Measurements from ENCODE around the gene OR2T11.
"Not testable (repeated sequence)": the region's sequence is repeated elsewhere in the genome, so short reads cannot be mapped to it uniquely, and the experiment has no call there.

OR2T11 gene, protein sequence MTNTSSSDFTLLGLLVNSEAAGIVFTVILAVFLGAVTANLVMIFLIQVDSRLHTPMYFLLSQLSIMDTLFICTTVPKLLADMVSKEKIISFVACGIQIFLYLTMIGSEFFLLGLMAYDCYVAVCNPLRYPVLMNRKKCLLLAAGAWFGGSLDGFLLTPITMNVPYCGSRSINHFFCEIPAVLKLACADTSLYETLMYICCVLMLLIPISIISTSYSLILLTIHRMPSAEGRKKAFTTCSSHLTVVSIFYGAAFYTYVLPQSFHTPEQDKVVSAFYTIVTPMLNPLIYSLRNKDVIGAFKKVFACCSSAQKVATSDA

DNA sequence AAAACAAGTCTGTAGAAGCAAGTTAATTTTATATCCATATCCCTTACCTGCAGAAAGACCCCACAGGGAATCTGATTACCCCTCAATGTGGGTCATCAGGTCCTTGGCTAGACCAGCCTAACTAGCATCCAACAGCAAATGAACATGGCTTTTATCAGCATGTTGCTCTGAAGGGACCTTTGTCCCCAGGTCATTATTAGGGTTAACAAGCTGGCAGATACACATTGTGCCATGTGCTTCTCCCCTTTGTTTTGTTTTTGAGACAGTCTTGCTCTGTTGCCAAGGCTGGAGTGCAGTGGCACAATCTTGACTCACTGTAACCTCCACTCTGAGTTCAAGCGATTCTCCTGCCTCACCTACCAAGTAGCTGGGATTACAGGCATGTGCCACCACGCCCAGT is at the start of gene OR2T11:
Gene OR2T11 (minus strand): TSS at position 101 of the 400 bp plus-strand sequence. CDS start 7,963 bp downstream, outside the sequence.
- DNase-seq (ENCODE audit: low spot score): not testable (repeated sequence)

DNA sequence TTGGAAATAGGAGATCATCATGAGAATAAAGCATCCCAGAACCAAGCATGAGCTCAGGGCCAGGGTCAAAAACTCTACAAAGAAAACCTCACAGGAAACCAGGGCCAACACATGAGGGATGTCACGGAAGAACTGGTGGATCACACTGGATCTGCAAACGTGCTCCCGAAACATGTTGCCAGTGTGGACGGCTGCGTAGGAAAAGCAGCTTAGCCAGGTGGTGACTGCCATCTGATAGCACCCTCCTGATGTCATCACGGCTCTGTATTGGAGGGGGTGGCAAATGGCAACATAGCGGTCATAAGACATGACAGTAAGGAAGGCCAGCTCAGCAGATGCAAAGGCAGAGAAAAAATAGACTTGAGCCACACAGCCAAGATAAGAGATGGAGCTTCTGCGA is 46.8 kb upstream of the OR2T11 start:
- no peak for DNase-seq (ENCODE audit: low spot score)

DNA sequence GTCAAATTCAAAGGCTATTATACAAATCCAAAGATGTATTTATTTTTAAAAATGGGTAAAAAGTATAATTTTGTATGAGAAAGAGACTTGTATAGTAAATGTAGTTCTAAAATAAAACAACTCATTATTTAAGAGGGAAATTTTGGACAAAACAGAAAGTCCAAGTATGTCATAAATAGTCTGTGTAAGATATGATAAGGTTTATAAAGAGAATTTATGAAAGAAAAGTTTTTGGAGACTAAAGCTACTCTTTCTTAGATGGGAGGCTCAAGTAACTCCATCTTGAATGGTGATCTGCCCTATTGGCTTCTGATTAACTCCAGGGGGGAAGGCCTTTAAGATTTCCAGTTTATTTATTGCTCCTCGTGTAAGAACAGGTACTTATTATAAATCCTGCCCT is 35.1 kb upstream of the OR2T11 start:
- no peak for DNase-seq (ENCODE audit: low spot score)

DNA sequence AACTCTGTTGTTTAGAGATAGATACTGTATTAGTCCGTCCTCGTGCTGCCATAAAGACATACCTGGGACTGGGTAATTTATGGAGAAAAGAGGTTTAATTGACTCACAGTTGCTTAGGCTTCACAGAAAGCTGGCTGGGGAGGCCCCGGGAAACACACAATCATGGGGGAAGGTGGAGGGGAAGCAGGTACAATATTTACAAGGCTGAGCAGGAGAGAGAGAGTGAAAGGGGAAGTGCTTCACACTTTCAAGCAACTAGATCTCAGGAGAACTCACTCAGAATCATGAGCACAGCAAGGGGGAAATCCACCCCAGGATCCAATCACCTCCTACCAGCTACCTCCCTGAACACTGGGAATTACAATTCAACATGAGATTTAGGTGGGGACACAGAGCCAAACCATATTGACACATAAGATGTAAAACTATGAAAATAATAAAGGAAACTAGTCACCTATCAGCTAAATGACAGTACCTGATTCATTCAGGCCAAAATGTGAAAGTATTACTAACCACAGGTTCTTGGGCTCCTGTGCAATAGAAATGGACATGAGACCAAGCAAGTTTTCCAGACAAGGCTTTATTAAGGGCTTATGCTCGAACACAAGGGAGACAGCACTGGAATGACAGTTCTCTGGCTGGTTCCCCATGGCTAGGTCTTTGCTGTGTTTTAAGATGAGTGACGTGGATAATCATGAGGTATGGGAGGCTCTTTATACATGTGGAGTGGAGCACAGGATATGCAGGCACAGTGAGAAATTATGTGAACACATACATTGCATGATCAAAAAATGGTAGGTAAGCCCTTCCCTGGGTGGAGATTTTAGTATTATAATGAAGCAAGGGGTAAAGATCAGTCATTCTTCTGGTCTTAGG is 28.8 kb upstream of the OR2T11 start:
- DNase-seq (ENCODE audit: low spot score): not testable (repeated sequence)

DNA sequence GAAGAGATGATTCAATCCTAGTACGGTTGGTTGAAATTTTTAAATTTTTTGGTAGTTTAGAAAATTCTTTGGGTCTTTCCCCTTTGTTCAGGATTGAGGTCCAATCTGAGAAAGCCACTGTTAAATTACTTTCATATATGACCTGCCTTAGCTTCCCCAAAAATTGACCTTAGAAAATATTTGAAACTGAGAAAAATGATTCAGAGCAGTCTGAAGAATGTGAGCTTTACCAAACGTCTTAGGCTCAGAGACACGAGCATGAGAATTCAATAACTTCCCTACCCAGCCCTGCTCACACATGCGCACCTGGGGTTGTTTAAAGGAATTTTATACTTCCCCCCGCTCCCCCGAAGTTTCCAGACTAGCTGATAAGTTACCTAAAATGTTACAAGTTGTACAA is 21.9 kb upstream of the OR2T11 start:
- DNase-seq (ENCODE audit: low spot score): not testable (repeated sequence)

DNA sequence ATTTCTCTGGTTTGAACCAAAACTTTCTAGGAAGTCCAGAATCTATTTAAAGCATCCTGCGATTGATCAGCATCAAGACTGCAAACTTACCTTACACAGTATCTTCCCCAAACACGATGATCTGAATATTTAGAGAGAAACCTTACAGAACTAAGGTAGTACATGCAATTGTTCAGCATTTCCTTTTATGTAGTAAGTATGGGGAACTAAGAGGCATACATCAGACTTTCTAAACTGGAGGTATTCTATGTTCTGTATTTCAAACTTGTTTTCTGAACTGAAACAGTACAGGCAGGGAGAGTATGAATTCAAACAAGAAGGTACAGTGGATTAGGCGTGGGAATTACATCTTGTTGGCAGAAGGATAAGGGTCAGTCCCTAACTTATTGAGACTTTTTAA is 20.5 kb upstream of the OR2T11 start, which contains the start of gene OR2T27:
Gene OR2T27 (minus strand): TSS at position 175 of the 400 bp plus-strand sequence. CDS start 4,644 bp downstream, outside the sequence.
- DNase-seq (ENCODE audit: low spot score): not testable (repeated sequence)

DNA sequence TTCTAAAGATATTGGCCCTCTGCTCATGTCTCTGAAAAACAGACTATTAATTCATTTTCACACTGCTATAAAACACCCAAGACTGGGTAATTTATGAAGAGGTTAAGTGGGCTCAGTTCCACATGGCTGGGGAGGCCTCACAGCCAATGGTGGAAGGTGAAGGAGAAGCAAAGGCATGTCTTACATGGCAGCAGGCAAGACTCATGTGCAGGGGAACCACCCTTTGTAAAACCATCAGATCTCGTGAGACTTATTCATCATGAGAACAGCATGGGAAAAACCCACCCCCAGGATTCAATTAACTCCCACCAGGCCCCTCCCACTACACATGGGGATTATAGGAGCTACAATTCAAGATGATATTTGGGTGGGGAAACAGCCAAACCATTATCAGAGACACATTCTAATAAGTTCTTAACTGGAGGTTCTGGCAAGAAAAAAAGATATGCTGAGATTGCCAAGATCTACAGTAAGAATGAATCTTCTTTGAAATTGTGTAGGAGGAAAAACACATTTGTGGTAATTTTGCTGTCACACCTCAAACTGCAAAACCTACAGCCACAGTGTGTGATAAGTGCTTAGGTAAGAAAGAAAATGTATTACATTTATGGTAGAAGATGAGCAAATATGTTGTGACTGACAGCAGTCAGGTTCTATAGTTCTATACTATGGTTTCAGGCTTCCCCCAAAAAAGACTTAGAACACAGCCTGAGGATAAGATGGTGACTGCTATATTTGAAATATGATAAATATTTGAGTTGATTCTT is 14.1 kb upstream of the OR2T11 start:
- not testable (repeated sequence) for DNase-seq (ENCODE audit: low spot score)

DNA sequence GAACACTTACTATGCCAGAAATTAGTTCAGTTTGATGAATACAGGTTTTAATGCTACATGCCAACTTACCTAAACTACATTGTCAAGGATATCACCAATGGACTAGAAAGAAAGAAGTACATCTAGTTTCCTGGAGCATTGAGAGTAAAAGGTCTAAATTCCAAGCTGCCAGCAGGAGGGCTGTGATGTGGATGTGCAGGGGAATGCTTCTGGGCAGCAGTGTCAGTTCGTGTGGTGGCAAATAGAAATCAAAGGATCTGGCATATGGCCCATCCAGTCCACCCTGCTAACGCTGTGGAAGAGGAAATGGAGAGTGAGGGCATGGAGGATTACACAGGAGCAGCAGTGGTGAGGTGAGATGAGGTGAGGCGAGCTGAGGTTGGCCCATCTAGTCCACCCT is 10.3 kb upstream of the OR2T11 start, which contains the start of gene OR2T35:
Gene OR2T35 (minus strand): TSS at position 101 of the 400 bp plus-strand sequence. CDS start 6,020 bp downstream, outside the sequence.
- not testable (repeated sequence) for DNase-seq (ENCODE audit: low spot score)

DNA sequence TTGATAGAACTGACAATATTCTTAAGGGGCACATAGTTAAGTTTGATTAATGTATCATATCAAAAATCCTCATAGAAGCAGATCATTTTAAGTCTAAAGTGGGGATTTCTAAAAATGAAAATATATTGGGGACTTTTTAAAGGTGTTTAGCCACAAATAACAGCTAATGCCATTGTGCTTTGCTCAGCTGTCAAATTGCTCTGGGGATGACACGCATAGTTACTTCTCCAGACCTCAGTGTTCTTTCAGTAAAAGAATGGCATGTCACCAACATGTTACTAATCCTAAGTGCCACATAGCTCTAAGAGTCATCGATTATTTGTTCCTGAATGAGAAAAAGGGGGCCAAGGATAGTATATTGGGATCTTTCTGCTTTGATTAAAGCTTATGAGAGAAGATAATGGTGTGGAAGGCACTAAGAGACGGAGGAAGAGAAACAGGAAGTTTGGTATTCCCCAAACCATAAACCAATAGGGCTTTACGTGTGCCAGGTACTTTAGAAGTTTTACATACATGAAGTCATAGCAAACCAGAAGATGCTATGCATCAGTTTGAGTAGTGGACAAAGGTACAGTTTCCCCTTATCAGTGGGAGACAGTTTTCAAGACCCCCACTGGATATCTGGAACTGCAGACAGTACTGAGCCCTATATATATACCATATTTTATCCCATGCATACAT is 8.2 kb upstream of the OR2T11 start:
- DNase-seq (ENCODE audit: low spot score): not testable (repeated sequence)

DNA sequence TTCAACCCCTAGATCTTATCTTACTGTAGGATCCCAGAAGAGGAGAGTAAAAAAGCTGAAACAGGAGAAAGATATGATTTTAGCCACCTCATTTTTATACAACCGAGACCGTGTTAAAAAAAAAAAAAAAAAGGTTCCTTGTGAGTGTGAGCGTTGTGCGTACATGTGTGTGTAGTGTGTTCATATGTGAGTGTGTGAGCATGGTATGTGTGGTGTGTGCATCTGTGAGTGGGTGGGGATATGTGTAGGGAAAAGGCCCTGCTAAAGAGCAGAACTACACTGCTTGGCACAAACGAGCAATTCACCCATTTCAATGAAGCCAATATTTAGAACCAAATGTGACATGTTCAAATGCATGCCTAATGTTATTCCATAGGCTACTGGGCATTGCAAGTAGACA is 6.7 kb upstream of the OR2T11 start:
- not testable (repeated sequence) for DNase-seq (ENCODE audit: low spot score)

DNA sequence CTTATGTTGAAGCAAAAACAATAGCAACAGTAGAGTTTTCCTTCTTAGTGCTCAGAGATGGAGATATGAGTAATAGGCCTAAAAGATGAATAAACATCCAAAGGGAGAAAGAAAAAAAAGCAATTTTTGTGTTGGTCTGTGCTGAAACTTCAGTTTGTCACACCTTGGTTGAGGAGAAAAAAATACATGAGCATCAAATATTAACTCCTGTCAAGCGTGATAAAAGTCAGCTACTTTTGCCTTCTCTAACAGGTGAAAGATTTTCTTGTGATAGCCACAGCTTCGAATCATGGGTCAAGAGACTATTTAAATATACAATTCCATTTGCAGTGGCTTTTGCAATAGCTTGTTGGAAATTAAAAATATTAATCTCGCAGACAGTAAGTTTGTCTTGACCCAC is 6.0 kb upstream of the OR2T11 start:
- DNase-seq (ENCODE audit: low spot score): not testable (repeated sequence)

DNA sequence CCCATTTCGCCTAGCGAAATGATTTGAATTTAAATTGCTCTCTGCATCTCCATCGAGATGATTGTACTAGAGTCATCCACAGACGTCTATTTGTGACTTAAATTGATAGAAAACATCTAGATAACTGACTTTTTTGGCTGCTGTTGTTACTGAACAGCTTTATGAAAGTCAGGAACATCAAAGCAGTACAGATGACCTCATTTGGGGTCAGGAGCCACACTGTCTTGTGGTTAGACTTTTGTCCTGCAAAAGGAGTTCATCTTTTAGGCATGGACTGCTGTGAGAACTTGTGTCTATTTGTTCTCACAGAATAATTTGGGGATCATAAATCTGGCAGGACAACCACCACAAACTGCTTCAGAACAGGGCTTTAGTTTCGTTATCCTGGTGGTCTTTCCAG is 4.8 kb upstream of the OR2T11 start:
- DNase-seq (ENCODE audit: low spot score): not testable (repeated sequence)

DNA sequence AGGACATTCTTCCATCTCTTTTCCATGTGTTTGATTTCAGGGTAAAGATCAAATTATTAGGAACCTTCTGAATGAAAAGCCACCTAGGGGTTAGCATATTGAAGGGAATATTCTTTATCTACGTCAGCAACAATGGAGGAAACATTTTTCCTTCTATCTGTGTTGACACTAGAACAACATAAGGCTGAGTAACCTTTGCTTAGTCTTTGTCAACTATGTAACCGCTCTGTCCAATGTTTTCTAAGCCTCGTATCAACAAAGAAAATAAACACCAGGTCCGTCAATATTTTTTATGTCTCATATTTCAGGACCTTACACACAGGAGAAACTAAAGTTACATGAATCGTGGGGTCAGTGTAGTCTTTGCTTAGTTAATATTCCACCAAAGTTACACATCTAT is 1.7 kb upstream of the OR2T11 start:
- DNase-seq (ENCODE audit: low spot score): not testable (repeated sequence)

DNA sequence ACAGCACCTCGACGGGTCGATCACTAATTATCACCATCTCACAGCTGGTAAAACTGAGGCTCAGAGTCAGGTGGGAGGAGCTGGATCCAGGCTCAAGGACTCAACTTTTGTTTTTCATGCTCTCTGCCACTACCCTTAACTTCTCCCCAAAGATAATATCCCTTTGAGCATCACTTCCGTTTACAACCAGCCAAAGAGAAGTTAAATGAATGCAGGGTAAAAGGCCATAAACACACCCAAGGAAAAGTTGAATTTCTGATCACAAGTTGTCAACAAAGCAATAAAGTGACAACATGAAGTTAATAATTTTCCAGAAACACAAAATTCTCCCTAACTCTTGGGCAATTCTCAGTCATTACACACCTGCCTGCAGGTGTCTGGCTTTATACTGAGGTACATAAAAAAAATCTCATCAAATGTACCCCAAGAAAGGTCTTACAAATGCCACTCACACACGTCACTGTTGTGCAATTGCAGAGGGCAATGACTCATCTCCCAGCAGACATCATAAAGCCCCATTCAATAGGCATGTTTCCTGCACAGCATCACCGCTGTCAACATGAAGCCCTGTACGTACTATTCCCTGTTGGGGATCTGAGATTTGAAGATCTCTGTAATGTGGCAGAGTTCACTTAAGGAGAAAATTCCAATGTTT is 3.4 kb downstream of the OR2T11 start:
- no peak for DNase-seq (ENCODE audit: low spot score)

DNA sequence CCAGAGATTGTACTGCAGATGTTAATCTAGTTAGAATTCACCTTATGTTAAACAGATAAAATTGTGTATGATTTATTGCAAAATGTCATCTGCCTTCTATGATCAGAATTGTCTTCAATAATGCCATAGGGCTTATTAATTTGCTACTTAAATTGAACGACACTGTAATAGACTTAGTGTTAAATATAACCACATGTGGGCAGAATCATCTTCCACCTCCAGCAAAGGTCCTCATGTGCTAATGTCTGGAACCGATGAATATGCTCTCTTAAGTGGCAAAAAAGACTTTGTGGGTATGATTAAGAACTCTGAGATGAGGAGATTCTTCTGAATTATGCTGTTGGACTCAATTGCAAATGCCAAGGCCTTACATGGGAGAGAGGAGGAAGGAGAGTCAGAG is 4.3 kb downstream of the OR2T11 start:
- DNase-seq (ENCODE audit: low spot score): no peak

DNA sequence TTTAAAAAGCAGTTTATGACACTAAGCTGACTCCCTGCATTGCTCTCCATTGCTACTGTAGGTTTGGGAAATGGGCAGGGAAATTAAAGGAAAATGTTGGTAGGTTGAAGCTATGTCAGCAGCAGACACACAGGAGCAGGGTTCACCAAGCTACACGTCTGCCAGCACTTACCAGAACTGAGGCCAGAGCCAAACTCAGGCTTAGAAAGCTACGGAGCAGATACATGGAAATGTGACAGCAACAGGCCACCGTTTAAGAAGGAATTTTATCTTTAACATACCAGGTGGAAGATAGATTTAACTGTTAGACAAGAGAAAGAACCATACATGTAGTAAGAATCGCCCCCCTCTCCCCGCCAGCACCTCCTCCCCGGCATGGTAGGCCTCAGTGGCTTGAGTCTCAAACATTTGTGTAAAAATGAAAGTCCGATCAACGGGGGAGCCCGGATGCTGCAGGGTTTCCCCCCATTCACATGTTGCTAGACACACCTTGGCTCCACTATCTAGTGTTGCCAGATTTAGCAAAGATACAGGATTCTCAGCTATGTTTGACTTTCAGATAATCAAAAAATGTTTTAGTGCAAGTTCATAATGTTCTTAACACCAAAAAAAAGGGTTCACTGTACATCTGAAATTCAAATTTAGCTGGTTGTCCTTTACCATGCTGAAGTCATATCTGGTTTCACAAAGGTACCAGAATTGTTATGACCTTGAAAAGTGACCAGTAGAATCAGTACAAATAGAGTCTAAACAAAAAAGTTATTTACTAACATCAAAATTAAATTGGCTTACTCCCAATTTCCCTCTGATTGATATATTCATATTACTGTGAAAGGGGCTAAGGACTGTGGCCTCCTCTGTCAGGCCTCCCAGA is 6.7 kb downstream of the OR2T11 start:
- DNase-seq (ENCODE audit: low spot score): no peak

DNA sequence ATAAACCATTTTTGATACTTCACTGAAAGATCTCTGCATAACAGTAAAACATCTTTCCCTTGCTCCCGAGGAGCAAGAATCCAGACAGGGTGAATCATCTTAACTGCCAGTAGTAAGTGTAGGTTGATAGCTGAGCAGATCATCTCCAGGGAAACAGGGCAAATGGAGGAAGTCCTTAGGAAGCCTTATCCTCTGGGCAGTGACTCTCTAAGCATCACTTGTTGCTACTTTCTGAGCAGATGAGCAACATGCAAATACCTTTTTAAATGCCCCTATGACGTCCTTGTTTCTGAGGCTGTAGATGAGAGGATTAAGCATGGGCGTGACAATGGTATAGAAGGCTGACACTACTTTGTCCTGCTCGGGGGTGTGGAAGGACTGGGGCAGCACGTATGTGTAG is 8.9 kb downstream of the OR2T11 start:
- no peak for DNase-seq (ENCODE audit: low spot score)

DNA sequence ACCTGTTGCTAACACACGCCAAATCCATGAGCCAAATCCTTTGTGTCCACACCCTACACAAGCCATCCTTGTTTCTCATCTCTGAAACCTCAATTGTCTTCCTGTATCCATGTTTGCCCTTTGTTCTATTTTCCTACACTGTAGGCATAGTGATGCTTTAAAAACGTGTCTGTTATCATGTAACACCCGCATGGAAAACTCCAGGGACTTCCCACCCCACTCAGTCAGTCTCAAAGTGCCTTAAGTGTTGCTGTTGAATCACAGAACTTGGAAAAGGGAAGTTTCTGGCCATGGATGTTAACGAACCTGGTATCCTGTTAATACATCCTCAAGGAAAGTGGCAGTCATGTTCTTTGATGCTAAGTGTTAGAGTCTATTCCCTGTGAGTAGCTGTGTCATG is 9.7 kb downstream of the OR2T11 start:
- DNase-seq (ENCODE audit: low spot score): no peak

DNA sequence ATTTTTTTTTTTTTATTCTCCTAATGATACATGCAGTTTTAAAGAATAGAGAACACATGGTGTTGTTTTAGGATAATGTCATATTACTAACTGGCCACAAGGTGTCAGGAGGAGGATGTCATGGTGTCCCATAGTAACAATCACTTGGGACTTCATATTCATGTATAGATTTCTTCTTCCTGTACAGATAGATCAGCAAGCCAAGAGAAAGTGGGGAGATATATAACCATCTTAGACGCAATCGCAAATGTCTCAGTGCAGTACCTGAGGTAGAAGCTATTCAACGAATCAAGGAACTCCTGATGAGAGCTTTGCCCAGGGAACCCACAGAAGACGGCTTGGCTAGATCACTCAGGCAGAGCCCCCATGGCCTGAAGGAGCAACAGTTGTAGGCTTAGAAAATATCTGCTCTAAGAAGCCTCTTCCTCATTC is 12.3 kb downstream of the OR2T11 start:
- peak; percentile 4 for DNase-seq (ENCODE audit: low spot score)

DNA sequence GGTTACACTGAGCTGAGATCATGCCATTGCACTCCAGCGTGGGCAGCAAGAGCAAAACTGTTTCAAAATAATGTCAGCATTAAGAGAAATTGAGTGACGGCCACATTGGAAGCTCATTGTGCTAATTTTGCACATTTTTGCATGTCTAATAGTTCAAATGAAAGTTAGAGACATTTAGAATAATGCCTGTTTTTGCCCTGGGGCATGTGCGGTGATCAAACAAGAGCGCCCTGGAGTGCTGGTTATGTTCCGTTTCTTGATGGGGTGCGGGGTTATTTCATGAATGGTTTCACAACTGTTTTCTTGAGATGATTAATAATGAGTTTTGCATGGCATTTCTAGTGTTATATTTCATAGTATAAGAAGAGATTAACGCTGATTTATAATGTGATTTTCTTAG is 13.1 kb downstream of the OR2T11 start:
- no peak for DNase-seq (ENCODE audit: low spot score)
